Aorta (tissue), 5 donors: ENCODE results near the gene KCNK13. TPM values are rescaled to one million over a fixed set of nuclear protein-coding genes. Genes with fewer than 3 reads are reported as not detected.

ENCODE experiments used
- ATAC-seq: fragments of 200-7000 bp; cut with Tn5 transposase; one replicate; pipeline ENCODE4 v1.9.1; 2022; ENCODE audit warnings: moderate library complexity; ENCODE audit not compliant: low FRiP score
- DNase-seq, 2 donors: peaks; one replicate each; pipeline ENCODE4 v3.0.0-alpha.2; 2020
- H3K27ac ChIP-seq, 2 donors: one replicate each; pipeline ENCODE4 v1.5.1; 2013; ENCODE audit warnings: low read length in 2 of 2, mild to moderate bottlenecking in 2 of 2, moderate library complexity in 2 of 2, control low read depth in 1 of 2, inconsistent platforms in 1 of 2, low read depth in 1 of 2
- H3K27me3 ChIP-seq, 2 donors: one replicate each; pipeline ENCODE4 v1.6.1; 2013; ENCODE audit warnings: control low read depth in 1 of 2, low read length in 1 of 2, mild to moderate bottlenecking in 1 of 2, moderate library complexity in 1 of 2; ENCODE audit not compliant: insufficient read depth in 2 of 2, control insufficient read depth in 1 of 2
- H3K36me3 ChIP-seq, 2 donors: one replicate each; pipeline ENCODE4 v1.6.1; 2013; ENCODE audit warnings: control low read depth in 1 of 2, low read length in 1 of 2, mild to moderate bottlenecking in 1 of 2; ENCODE audit not compliant: insufficient read depth in 2 of 2, control insufficient read depth in 1 of 2
- H3K4me1 ChIP-seq, 2 donors: one replicate each; pipeline ENCODE4 v1.6.1; 2013; ENCODE audit warnings: low read length in 2 of 2, control low read depth in 1 of 2, mild to moderate bottlenecking in 1 of 2, moderate library complexity in 1 of 2; ENCODE audit not compliant: insufficient read depth in 2 of 2, control insufficient read depth in 1 of 2
- H3K4me3 ChIP-seq, 2 donors: one replicate each; pipeline ENCODE4 v1.5.1; 2013; ENCODE audit warnings: low read length in 2 of 2, control low read depth in 1 of 2, mild to moderate bottlenecking in 1 of 2
- H3K9me3 ChIP-seq: one replicate; pipeline ENCODE4 v1.6.1; 2013; ENCODE audit warnings: mild to moderate bottlenecking, low read length; ENCODE audit not compliant: control insufficient read depth
- WGBS, 2 donors: extraction: QIAGEN DNeasy Blood & Tissue Kit; methylation state at CpG; one replicate each; pipeline ENCODE4 v1.1.7; 2013; 5-methylcytosine and 5-hydroxymethylcytosine counted together
- intact Hi-C, 2 donors: fragments of 100-400 bp; cut with DNase I; formaldehyde crosslinking; loops; one replicate each; pipeline versions ENCODE4 v1.14.2 to v1.15.0; 2022
- polyA plus RNA-seq, 2 donors: library from polyadenylated mRNA; stranded (reverse); fragments of 200-250 nt; gene quantifications; one replicate each; pipeline ENCODE4 v1.2.3, GENCODE V29; 2013
- total RNA-seq, 2 donors: library from RNA; stranded (reverse); fragmentation: NEBNext Ultra II Directional; extraction: Animal tissue kit (Norgen Biotek cat#: 25700); gene quantifications; one replicate each; pipeline ENCODE4 v1.2.1, GENCODE V29; 2021
- donor health status: healthy with polysubstance abuse.
- donor health status: Bipolar disorder and iron deficiency.
- donor health status: DM: no; HTN: no; CAD: no.
- donor health status: DM: no; HTN: no; CAD: no.
- donor health status: DM: yes; HTN: yes; CAD: no.

Gene KCNK13
- total and polyA plus RNA-seq, 4 donors: 0.26 to 1.3 (median 0.48) TPM; not detected in 1

DNA sequence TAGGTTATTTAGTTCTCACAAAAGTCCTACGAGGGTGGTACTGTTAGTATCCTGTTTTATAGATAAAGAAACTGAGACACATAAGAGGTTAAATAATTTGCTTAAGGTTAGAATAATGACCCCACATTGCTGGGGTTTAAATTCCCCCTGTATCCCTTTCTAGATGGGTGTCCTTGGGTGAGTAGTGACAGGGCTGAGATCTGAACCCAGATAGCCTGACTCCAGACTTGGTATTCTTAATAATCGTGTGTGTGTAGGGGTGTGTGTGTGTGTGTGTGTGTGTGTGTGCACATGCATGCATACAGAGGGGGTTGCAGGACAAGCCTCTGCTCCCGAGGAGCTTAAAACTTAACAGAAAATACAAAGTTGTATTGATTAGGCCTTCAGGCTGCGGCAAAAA is 97.9 kb downstream of the KCNK13 start:
- no peaks in the 10 kb centered on the region for H3K9me3 ChIP-seq
- no peak for ATAC-seq
- no peak overlapping the region for H3K27ac ChIP-seq
- no peaks in the 10 kb centered on the region for H3K27me3 ChIP-seq
- H3K4me1 ChIP-seq: no peaks in the 10 kb centered on the region
- H3K36me3 ChIP-seq: no peaks in the 10 kb centered on the region
- 53 to 62% methylated on average over 4 of the region's 4 CpGs for WGBS, 2 donors
- H3K4me3 ChIP-seq: no peak overlapping the region
- no peak for DNase-seq
- intact Hi-C loops: no loop called here

DNA sequence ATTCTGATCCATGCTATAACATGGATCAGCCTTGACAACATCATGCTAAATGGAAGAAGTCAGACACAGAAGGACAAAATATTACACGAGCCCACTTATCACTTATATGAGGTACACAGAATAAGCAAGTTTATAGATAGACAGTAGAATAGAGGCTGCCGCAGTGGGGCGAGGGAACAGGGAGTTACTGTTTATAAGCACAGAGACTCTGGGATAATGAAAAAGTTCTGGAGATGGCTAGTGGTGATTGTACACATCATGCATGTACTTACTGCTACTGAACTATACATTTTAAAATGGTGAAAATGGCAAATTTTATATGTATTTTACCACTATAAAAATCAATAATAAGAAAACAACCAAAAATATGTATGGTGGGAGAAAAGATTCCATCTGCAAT is 99.3 kb downstream of the KCNK13 start:
- DNase-seq (no peak), ATAC-seq (no peak)
- Histone ChIP-seq H3K4me1 (no peaks in the 10 kb centered on the region), H3K36me3 (no peaks in the 10 kb centered on the region), H3K27ac (no peak overlapping the region), H3K9me3 (no peaks in the 10 kb centered on the region), H3K4me3 (no peak overlapping the region), H3K27me3 (no peaks in the 10 kb centered on the region)
- 86 to 88% methylated on average over 3 of the region's 3 CpGs for WGBS, 2 donors
- intact Hi-C loops: no loop called here

DNA sequence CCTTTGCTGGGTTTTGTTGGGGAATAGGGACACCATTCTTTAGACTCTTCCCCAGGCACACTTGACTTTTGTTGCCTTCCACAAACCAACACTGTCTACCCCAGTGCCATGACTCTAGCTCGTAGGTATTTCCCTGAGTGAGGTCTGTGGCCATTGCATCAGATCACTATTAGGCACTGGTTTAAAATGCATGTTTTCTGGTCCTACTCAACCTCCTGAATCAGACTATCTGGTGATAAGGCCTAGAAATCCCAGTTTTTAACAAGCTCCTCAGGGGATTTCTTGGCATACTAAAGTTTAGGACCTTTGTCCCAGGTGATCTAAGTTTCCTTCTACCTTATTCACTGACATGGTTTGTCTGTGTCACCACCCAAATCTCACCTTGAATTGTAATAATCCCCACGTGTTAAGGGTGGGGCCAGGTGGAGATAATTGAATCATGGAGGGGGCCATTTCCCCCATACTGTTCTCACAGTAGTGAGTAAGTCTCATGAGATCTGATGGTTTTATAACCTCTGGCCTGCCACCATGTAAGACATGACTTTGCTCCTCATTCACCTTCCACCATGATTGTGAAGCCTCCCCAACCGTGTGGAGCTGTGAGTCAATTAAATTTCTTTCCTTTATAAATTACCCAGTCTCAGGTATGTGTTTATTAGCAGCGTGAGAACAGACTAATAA is 106.8 kb downstream of the KCNK13 start:
- Histone ChIP-seq H3K27me3 (no peaks in the 10 kb centered on the region), H3K9me3 (no peaks in the 10 kb centered on the region), H3K4me1 (no peaks in the 10 kb centered on the region), H3K27ac (no peak overlapping the region), H3K4me3 (no peak overlapping the region), H3K36me3 (no peaks in the 10 kb centered on the region)
- ATAC-seq (no peak), DNase-seq (no peak)
- WGBS, 2 donors: 70 to 71% methylated on average over 4 of the region's 4 CpGs
- intact Hi-C loops: no loop called here

- Histone ChIP-seq H3K36me3 (no peaks in the 10 kb centered on the region), H3K4me3 (no peak overlapping the region), H3K27me3 (no peaks in the 10 kb centered on the region), H3K9me3 (no peaks in the 10 kb centered on the region), H3K4me1 (no peaks in the 10 kb centered on the region), H3K27ac (no peak overlapping the region)
- WGBS, 2 donors: 92% methylated on average over 3 of the region's 3 CpGs
- intact Hi-C loops: no loop called here
- no peak for ATAC-seq
- no peak for DNase-seq
Measured at GRCh38 chr14:90175631-90176030, 113.8 kb downstream of the KCNK13 start.

GRCh38 chr14:90177539-90178189 is 115.9 kb downstream of the KCNK13 start:
- 88 to 90% methylated on average over 3 of the region's 3 CpGs for WGBS, 2 donors
- no peaks in the 10 kb centered on the region for H3K36me3 ChIP-seq
- DNase-seq (no peak), ATAC-seq (no peak)
- H3K27me3 ChIP-seq: no peaks in the 10 kb centered on the region
- peaks cover 3% of the 10 kb centered on the region for H3K9me3 ChIP-seq
- no peaks in the 10 kb centered on the region for H3K4me1 ChIP-seq
- H3K4me3 ChIP-seq: no peak overlapping the region
- no peak overlapping the region for H3K27ac ChIP-seq
- intact Hi-C loops: no loop called here

- intact Hi-C loops: no loop called here
- no peak overlapping the region for H3K4me3 ChIP-seq
- no peak for DNase-seq
- ATAC-seq: no peak
- no peaks in the 10 kb centered on the region for H3K27me3 ChIP-seq
- H3K36me3 ChIP-seq: no peaks in the 10 kb centered on the region
- peaks cover 3% of the 10 kb centered on the region for H3K9me3 ChIP-seq
- no peak overlapping the region for H3K27ac ChIP-seq
- no peaks in the 10 kb centered on the region for H3K4me1 ChIP-seq
- 65 to 70% methylated on average over 7 of the region's 7 CpGs for WGBS, 2 donors
Measured at GRCh38 chr14:90179357-90179756, 117.6 kb downstream of the KCNK13 start.

GRCh38 chr14:90179809-90180779 is 118.3 kb downstream of the KCNK13 start:
- 56 to 60% methylated on average over 4 of the region's 4 CpGs for WGBS, 2 donors
- no peak for DNase-seq
- intact Hi-C loops: no loop called here
- H3K27ac ChIP-seq: no peak overlapping the region
- H3K36me3 ChIP-seq: no peaks in the 10 kb centered on the region
- no peak for ATAC-seq
- no peaks in the 10 kb centered on the region for H3K27me3 ChIP-seq
- H3K4me1 ChIP-seq: no peaks in the 10 kb centered on the region
- no peak overlapping the region for H3K4me3 ChIP-seq
- H3K9me3 ChIP-seq: peaks cover 3% of the 10 kb centered on the region

DNA sequence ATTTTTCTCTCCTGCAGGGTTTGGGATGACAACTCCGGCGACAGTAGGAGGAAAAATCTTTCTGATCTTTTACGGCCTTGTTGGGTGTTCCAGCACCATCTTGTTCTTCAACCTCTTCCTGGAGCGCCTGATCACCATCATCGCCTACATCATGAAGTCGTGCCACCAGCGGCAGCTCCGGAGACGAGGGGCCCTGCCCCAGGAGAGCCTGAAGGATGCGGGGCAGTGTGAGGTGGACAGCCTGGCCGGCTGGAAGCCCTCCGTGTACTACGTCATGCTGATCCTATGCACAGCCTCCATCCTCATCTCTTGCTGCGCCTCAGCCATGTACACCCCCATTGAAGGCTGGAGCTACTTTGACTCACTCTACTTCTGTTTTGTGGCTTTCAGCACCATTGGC is 122.3 kb downstream of the KCNK13 start:
- intact Hi-C loops: no loop called here
- WGBS, 2 donors: 93% methylated on average over 14 of the region's 14 CpGs
- H3K9me3 ChIP-seq: peaks cover 3% of the 10 kb centered on the region
- no peaks in the 10 kb centered on the region for H3K36me3 ChIP-seq
- no peaks in the 10 kb centered on the region for H3K27me3 ChIP-seq
- ATAC-seq: no peak
- no peak for DNase-seq
- H3K4me3 ChIP-seq: no peak overlapping the region
- H3K27ac ChIP-seq: no peak overlapping the region
- no peaks in the 10 kb centered on the region for H3K4me1 ChIP-seq
